H1 (cell line): ENCODE measurements around the gene RNF43. TPM values are rescaled to one million over a fixed set of nuclear protein-coding genes. Genes with fewer than 3 reads are reported as not detected.

ENCODE experiments used
- ATF3 ChIP-seq: IDR thresholded peaks from 2 replicates; pipeline ENCODE4 v1.6.1; 2011; ENCODE audit warnings: low read depth, mild to moderate bottlenecking, low read length; ENCODE audit not compliant: insufficient read depth
- CHD7 ChIP-seq: fragments of 300-600 bp; sonication (generic); IDR thresholded peaks from 2 replicates; pipeline ENCODE4 v1.7.1; 2012; ENCODE audit warnings: low read length, moderate library complexity, mild to moderate bottlenecking, inconsistent platforms; ENCODE audit not compliant: insufficient replicate concordance
- E2F6 ChIP-seq: IDR thresholded peaks from 2 replicates; pipeline ENCODE4 v1.6.1; 2012; ENCODE audit warnings: inconsistent platforms
- RNF2 ChIP-seq: fragments of 200-900, 300-1000 bp; sonication (generic); IDR thresholded peaks from 2 replicates; pipeline ENCODE4 v1.7.1; 2016; ENCODE audit warnings: borderline replicate concordance, low read depth, mild to moderate bottlenecking, antibody characterized with exemption, low read length; ENCODE audit not compliant: poor library complexity, severe bottlenecking; ENCODE audit errors: missing control alignments
- SIRT6 ChIP-seq: IDR thresholded peaks from one replicate; pipeline ENCODE4 v1.7.1; 2012; ENCODE audit warnings: low read length, inconsistent platforms
- polyA plus RNA-seq, 7 experiments: library from polyadenylated mRNA; depleted of rRNA in 3 of 7; stranded (reverse) in 5 of 7; unstranded in 2 of 7; fragments of >200 nt in 5 of 7; fragments of 200-250 nt in 2 of 7; gene quantifications; 1 replicate in 5 of 7; 2 replicates in 1 of 7; 4 replicates in 1 of 7; pipeline versions ENCODE4 v1.2.1 to v1.2.3, GENCODE V29; 2011 to 2013; ENCODE audit warnings: missing spikeins in 2 of 7, mixed read lengths in 2 of 7
- total RNA-seq: library from RNA; stranded (reverse); fragmentation: NEBNext Ultra II Directional; extraction: Animal tissue kit (Norgen Biotek cat#: 25700); gene quantifications from 2 replicates; pipeline ENCODE4 v1.2.1, GENCODE V29; 2021

The RNF43 gene
- total and polyA plus RNA-seq, 2 of the 8 experiments (the other 6 are each of a cell fraction or from before 2014, with no cell fraction given) = 0.89 to 1.5 TPM

- TF ChIP-seq CHD7 (no peak), ATF3 (no peak), SIRT6 (no peak), E2F6 (no peak), RNF2 (no peak)
These were observed 41.5 kb downstream of the RNF43 start (continued) for GRCh38 chr17:58375811-58376210.
